ENCODE results near the gene ZNF407.

DNA sequence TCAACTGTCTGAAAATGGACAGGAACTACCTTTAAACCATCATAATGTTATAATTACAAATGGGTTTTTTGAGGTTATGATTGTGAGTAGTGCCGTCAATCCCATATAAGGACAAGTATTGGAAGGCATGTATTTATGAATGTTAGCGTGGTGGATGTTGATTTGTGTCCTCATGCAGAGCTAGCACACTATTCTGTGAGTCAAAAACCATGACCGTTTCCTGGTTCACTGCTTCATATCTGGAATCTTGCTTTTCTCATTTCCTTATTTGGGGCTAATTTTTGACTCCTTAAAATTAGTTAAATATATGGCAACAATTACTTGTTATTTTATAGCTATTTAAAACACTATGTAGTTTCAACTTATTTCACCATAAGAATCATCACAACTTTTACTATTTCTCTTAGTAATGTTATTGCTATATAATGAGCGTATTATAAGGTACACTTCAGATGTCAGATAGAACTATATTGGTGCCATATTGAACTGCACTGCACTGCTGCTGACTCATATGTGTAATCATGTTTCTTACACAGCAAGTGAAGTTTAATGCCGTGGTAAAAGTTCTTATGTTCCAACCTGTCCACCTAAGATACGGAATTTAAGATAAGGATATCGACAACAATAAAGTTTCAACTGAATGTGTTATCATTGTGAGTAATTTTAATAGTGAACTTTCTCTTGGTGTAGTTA, 418.5 kb downstream of the ZNF407 start:
- TF ChIP-seq BACH2 (CRISPR knock-in tag; IDR thresholded peaks at IDR 0.05; ENCODE audit: borderline replicate concordance) (no peak), ZNF70 (CRISPR knock-in tag; IDR thresholded peaks at IDR 0.05) (no peak), ZFP3 (CRISPR knock-in tag; IDR thresholded peaks at IDR 0.05) (no peak), TCF4 (CRISPR knock-in tag; IDR thresholded peaks at IDR 0.05; ENCODE audit: borderline replicate concordance) (no peak), ESRRG (CRISPR knock-in tag; IDR thresholded peaks at IDR 0.05) (no peak), ZC3H10 (CRISPR knock-in tag; IDR thresholded peaks at IDR 0.05) (no peak)
- TF ChIP-seq, protein P1, sequence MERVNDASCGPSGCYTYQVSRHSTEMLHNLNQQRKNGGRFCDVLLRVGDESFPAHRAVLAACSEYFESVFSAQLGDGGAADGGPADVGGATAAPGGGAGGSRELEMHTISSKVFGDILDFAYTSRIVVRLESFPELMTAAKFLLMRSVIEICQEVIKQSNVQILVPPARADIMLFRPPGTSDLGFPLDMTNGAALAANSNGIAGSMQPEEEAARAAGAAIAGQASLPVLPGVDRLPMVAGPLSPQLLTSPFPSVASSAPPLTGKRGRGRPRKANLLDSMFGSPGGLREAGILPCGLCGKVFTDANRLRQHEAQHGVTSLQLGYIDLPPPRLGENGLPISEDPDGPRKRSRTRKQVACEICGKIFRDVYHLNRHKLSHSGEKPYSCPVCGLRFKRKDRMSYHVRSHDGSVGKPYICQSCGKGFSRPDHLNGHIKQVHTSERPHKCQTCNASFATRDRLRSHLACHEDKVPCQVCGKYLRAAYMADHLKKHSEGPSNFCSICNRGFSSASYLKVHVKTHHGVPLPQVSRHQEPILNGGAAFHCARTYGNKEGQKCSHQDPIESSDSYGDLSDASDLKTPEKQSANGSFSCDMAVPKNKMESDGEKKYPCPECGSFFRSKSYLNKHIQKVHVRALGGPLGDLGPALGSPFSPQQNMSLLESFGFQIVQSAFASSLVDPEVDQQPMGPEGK (CRISPR knock-in tag; IDR thresholded peaks at IDR 0.05; ENCODE audit: borderline replicate concordance): no peak
- TF ChIP-seq, protein P2, sequence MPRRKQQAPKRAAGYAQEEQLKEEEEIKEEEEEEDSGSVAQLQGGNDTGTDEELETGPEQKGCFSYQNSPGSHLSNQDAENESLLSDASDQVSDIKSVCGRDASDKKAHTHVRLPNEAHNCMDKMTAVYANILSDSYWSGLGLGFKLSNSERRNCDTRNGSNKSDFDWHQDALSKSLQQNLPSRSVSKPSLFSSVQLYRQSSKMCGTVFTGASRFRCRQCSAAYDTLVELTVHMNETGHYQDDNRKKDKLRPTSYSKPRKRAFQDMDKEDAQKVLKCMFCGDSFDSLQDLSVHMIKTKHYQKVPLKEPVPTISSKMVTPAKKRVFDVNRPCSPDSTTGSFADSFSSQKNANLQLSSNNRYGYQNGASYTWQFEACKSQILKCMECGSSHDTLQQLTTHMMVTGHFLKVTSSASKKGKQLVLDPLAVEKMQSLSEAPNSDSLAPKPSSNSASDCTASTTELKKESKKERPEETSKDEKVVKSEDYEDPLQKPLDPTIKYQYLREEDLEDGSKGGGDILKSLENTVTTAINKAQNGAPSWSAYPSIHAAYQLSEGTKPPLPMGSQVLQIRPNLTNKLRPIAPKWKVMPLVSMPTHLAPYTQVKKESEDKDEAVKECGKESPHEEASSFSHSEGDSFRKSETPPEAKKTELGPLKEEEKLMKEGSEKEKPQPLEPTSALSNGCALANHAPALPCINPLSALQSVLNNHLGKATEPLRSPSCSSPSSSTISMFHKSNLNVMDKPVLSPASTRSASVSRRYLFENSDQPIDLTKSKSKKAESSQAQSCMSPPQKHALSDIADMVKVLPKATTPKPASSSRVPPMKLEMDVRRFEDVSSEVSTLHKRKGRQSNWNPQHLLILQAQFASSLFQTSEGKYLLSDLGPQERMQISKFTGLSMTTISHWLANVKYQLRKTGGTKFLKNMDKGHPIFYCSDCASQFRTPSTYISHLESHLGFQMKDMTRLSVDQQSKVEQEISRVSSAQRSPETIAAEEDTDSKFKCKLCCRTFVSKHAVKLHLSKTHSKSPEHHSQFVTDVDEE (CRISPR knock-in tag; IDR thresholded peaks at IDR 0.05): no peak
- TF ChIP-seq, protein P3, sequence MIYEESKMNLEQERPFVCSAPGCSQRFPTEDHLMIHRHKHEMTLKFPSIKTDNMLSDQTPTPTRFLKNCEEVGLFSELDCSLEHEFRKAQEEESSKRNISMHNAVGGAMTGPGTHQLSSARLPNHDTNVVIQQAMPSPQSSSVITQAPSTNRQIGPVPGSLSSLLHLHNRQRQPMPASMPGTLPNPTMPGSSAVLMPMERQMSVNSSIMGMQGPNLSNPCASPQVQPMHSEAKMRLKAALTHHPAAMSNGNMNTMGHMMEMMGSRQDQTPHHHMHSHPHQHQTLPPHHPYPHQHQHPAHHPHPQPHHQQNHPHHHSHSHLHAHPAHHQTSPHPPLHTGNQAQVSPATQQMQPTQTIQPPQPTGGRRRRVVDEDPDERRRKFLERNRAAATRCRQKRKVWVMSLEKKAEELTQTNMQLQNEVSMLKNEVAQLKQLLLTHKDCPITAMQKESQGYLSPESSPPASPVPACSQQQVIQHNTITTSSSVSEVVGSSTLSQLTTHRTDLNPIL (CRISPR knock-in tag; IDR thresholded peaks at IDR 0.05; ENCODE audit: low read depth): no peak
